Tibial nerve (tissue), 4 donors: ENCODE results near the gene MLST8.

Experiments
- CTCF ChIP-seq, 5 experiments: fragments of 200-600 bp in 3 of 5; fragments of 450-650 bp in 2 of 5; sonication (generic) in 3 of 5; IDR thresholded peaks; one replicate each; pipeline ENCODE4 v1.5.1; 2016 to 2019; ENCODE audit warnings: antibody characterized with exemption in 5 of 5, mild to moderate bottlenecking in 3 of 5, moderate library complexity in 2 of 5
- EP300 ChIP-seq, 2 donors: sonication (generic); formaldehyde crosslinking; IDR thresholded peaks; one replicate each; pipeline ENCODE4 v1.6.1; 2017; ENCODE audit warnings: antibody characterized with exemption in 2 of 2, mild to moderate bottlenecking in 1 of 2
- POLR2A ChIP-seq, 2 donors: fragments of 450-650 bp; IDR thresholded peaks; one replicate each; pipeline ENCODE4 v1.6.1; 2017; ENCODE audit warnings: antibody characterized with exemption in 2 of 2, mild to moderate bottlenecking in 2 of 2, moderate library complexity in 2 of 2

GRCh38 chr16:2226245-2226793 lies 21.1 kb downstream of the MLST8 start:
- TF ChIP-seq CTCF (IDR thresholded peaks at IDR 0.05) (no peak), EP300 (IDR thresholded peaks at IDR 0.05) (no peak), POLR2A (IDR thresholded peaks at IDR 0.05) (no peak)
